Right lobe of liver (tissue), 4 donors: Measurements from ENCODE around the gene SLCO2A1.

Experiments used
- POLR2A ChIP-seq: fragments of 450-650 bp; IDR thresholded peaks from one replicate; pipeline ENCODE4 v1.6.1; 2017; ENCODE audit warnings: antibody characterized with exemption, mild to moderate bottlenecking
- TF ChIP-seq, protein P1 (sequence below), 4 donors: fragments of 200-600 bp in 3 of 4; fragments of 450-650 bp in 1 of 4; IDR thresholded peaks; one replicate each; pipeline versions ENCODE4 v1.5.1 to v1.8.0; 2016 to 2022; ENCODE audit warnings: antibody characterized with exemption in 4 of 4, mild to moderate bottlenecking in 2 of 4
- donor health status: DM: no; HTN: no; CAD: no.
- donor health status: DM: no; HTN: no; CAD: no.
- donor health status: DM: no; HTN: yes; CAD: no.

DNA sequence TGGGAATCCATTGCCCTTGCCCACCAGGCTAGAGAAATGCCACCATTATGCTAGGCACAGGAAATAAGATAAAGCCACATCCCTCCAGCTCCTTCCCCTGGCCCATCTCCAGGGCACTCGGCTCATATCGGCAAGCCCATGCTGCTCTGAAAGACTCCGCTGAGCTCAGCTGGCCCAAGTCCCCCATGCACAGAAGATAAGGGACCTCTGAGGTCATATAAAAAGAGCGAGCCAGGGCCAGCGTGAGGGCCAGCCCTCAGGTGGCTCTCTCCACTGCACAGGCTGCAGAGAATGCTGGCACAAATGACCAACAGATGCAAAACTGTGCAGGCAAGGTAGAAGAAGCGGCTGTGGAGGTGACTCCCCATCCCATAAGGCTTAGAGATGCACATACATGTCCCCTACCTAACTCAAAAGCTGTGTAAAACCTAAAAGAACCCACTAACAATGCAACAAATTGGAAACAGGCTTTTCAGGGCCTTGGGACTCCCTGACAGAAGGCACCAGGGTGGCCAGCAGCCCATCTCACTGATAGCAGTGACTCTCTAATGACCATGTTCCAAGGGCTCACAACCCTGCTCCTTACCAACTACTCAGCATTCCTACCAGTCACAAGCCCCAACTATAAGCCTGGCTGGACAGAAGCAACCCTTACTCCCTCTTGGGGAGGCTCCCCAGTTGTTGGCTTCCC lies 137.0 kb downstream of the SLCO2A1 start:
- no peak for TF ChIP-seq POLR2A
- TF ChIP-seq, protein P1, sequence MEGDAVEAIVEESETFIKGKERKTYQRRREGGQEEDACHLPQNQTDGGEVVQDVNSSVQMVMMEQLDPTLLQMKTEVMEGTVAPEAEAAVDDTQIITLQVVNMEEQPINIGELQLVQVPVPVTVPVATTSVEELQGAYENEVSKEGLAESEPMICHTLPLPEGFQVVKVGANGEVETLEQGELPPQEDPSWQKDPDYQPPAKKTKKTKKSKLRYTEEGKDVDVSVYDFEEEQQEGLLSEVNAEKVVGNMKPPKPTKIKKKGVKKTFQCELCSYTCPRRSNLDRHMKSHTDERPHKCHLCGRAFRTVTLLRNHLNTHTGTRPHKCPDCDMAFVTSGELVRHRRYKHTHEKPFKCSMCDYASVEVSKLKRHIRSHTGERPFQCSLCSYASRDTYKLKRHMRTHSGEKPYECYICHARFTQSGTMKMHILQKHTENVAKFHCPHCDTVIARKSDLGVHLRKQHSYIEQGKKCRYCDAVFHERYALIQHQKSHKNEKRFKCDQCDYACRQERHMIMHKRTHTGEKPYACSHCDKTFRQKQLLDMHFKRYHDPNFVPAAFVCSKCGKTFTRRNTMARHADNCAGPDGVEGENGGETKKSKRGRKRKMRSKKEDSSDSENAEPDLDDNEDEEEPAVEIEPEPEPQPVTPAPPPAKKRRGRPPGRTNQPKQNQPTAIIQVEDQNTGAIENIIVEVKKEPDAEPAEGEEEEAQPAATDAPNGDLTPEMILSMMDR (IDR thresholded peaks at IDR 0.05) = no peak
